Chondrocyte (in vitro differentiated cells): ENCODE data around the gene RAP2B. TPM values are rescaled to one million over a fixed set of nuclear protein-coding genes. Genes with fewer than 3 reads are reported as not detected.

Experiments used
- DNase-seq: peaks from one replicate; pipeline ENCODE4 v3.0.0; 2021; ENCODE audit warnings: mixed read lengths, low spot score
- H3K27ac Mint-ChIP-seq: one replicate; pipeline ENCODE4 v1.8.0; 2021; ENCODE audit warnings: mild to moderate bottlenecking, moderate library complexity, mixed read lengths; ENCODE audit not compliant: unreplicated experiment
- H3K27me3 Mint-ChIP-seq: 2 replicates; pipeline ENCODE4 v1.8.0; 2021; ENCODE audit warnings: low read depth, mixed read lengths
- H3K36me3 Mint-ChIP-seq: 2 replicates; pipeline ENCODE4 v1.8.0; 2021; ENCODE audit warnings: low read depth, mixed read lengths
- H3K4me1 Mint-ChIP-seq: 2 replicates; pipeline ENCODE4 v1.8.0; 2021; ENCODE audit warnings: low read depth, mild to moderate bottlenecking, mixed read lengths
- H3K4me3 Mint-ChIP-seq: one replicate; pipeline ENCODE4 v1.8.0; 2021; ENCODE audit warnings: mild to moderate bottlenecking, moderate library complexity, mixed read lengths; ENCODE audit not compliant: unreplicated experiment
- H3K9me3 Mint-ChIP-seq: 2 replicates; pipeline ENCODE4 v1.8.0; 2021; ENCODE audit warnings: low read depth, mixed read lengths
- total RNA-seq: library from RNA; stranded (reverse); gene quantifications from 3 replicates; pipeline ENCODE4 v1.2.1, GENCODE V29; 2021
- TF ChIP-seq, protein P1 (sequence below): fragments of 200-600 bp; sonication (generic); IDR thresholded peaks from 2 replicates; pipeline ENCODE4 v1.5.0; 2021; ENCODE audit warnings: antibody characterized with exemption, mild to moderate bottlenecking, moderate library complexity

Gene RAP2B
- total RNA-seq, 1 donor from 2014 or later = 11.0 TPM

DNA sequence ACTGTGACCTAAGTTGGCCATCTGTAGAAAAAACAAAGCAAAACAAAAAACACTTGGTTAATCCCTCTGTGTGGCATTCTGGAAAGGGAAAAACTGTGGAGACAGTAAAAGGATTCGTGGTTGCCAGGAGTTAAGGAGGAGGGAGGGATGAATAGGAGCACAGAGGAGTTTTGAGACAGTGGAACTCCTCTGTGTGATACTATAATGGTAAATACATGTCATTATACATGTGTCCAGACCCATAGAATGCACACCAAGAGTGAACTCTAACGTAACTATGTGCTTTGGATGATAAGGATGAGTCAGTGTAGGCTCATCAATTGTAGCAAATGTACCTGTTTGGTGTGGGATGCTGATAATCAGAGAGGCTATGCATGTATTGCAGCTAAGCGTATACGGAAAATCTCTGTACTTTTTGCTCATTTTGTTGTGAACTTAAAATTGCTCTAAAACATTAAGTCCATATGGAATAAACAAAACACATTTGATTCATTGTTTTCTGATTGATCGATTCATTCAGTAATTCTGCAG is 33.4 kb downstream of the RAP2B start:
- TF ChIP-seq, protein P1, sequence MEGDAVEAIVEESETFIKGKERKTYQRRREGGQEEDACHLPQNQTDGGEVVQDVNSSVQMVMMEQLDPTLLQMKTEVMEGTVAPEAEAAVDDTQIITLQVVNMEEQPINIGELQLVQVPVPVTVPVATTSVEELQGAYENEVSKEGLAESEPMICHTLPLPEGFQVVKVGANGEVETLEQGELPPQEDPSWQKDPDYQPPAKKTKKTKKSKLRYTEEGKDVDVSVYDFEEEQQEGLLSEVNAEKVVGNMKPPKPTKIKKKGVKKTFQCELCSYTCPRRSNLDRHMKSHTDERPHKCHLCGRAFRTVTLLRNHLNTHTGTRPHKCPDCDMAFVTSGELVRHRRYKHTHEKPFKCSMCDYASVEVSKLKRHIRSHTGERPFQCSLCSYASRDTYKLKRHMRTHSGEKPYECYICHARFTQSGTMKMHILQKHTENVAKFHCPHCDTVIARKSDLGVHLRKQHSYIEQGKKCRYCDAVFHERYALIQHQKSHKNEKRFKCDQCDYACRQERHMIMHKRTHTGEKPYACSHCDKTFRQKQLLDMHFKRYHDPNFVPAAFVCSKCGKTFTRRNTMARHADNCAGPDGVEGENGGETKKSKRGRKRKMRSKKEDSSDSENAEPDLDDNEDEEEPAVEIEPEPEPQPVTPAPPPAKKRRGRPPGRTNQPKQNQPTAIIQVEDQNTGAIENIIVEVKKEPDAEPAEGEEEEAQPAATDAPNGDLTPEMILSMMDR = no peak
- no peaks in the 10 kb centered on the region for H3K36me3 Mint-ChIP-seq
- no peaks in the 10 kb centered on the region for H3K9me3 Mint-ChIP-seq
- no peaks in the 10 kb centered on the region for H3K4me1 Mint-ChIP-seq
- no peak overlapping the region for H3K27ac Mint-ChIP-seq
- H3K27me3 Mint-ChIP-seq = no peaks in the 10 kb centered on the region
- no peak overlapping the region for H3K4me3 Mint-ChIP-seq
- DNase-seq = no peak

DNA sequence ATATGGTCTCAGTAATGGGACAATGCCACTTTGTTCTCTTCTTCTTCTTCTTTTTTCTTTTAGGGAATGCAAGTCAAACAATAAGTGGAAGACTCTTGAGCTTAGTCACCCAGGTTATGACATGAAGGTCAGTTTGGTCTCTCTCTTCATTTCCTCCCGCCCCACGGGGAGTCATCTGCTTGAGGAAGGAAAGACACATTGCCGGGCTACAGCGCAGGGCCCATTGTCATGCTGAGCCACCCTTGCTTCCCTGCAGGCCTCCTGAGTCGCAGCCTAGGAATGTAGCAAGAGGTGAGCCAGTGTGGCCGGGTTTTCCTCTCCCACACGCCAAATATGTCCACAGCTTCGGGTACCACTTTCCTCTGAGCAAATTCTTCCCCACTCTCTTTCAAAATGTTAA is 47.6 kb downstream of the RAP2B start:
- Mint-ChIP-seq H3K4me1 (peaks cover 15% of the 10 kb centered on the region), H3K36me3 (no peaks in the 10 kb centered on the region), H3K4me3 (no peak overlapping the region), H3K9me3 (no peaks in the 10 kb centered on the region), H3K27ac (no peak overlapping the region), H3K27me3 (no peaks in the 10 kb centered on the region)
- TF ChIP-seq, protein P1 = no peak
- DNase-seq = no peak

DNA sequence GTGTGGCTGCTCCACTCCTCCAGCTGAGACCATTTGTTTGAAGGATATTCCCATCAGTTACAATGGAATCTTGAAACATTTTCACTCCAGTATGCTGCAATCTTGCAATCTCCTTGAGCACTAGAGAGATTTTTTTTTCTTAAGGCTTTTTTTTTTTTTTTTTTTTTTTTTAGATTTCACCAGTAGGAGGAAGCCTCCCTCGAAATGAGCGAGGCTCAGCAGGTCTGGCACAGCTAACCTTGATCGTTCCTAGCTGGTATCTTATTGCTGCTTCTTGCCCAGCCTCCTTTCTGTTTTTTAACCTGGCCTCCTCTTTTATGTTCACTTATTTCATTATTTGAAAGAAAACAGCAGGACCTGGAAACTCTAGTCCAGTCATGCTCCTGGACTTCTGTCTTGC is 48.1 kb downstream of the RAP2B start:
- TF ChIP-seq, protein P1 = peak; percentile 41
- Mint-ChIP-seq H3K27me3 (no peaks in the 10 kb centered on the region), H3K4me1 (peaks cover 15% of the 10 kb centered on the region), H3K27ac (no peak overlapping the region), H3K36me3 (no peaks in the 10 kb centered on the region), H3K4me3 (no peak overlapping the region), H3K9me3 (no peaks in the 10 kb centered on the region)
- no peak for DNase-seq

DNA sequence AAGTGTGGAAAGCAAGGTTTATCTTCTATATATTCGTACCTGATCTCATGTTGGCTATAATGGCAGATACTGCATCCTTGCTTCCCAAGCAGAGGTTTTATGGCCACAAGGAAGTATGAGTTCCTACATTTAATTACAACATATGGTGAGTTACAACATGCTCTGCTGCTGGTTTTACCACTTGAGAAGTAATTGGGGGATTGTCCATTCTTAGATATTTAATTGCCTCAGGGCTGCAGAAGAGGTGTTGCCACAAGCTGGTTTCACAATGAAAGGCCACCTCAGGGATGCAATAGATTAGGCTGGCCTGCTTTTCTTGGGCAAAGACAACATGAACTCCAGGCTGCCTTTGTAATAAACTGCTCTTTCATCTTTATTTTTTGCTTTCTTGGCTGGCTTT is 48.6 kb downstream of the RAP2B start:
- no peak for DNase-seq
- Mint-ChIP-seq H3K9me3 (no peaks in the 10 kb centered on the region), H3K36me3 (no peaks in the 10 kb centered on the region), H3K4me1 (peaks cover 15% of the 10 kb centered on the region), H3K27ac (no peak overlapping the region), H3K27me3 (no peaks in the 10 kb centered on the region), H3K4me3 (no peak overlapping the region)
- TF ChIP-seq, protein P1 = no peak

DNA sequence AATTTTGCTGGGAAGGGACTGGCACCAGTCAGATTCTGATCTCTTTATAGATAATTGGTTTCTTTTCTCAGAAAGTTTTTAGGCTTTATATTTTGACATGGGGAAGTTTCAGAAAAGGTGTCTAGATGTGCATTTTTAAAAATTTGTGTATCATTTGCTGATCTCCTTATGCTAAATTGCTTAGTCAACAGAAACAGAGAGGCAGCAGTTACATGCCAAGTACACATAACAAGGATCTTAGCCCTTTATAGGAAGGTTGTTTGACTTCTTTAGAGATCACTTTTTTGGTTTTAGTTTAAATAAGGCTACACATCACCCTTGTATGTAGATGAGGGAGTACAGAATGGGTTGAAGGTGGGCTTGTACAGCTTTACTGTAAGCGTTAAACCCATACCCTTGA is 53.5 kb downstream of the RAP2B start:
- Mint-ChIP-seq H3K27me3 (no peaks in the 10 kb centered on the region), H3K9me3 (no peaks in the 10 kb centered on the region), H3K4me3 (no peak overlapping the region), H3K36me3 (no peaks in the 10 kb centered on the region), H3K27ac (no peak overlapping the region), H3K4me1 (peaks cover 6% of the 10 kb centered on the region)
- no peak for DNase-seq
- TF ChIP-seq, protein P1 = no peak
